ENCODE measurements around the gene DGKB.

GRCh38 chr7:14339861-14340260, 562.7 kb downstream of the DGKB start:
- TF ChIP-seq CTCF (conservative IDR thresholded peaks at IDR 0.05 in 1 of 2, IDR thresholded peaks at IDR 0.05 in 1 of 2; ENCODE audit: extremely low read depth in 1 of 2, insufficient read depth in 1 of 2, low read depth in 1 of 2, low read length in 2 of 2) (no peak), EZH2 (IDR thresholded peaks at IDR 0.05; ENCODE audit: borderline replicate concordance, low read length) (no peak)

Measured in mammary epithelial cell (primary cell).